ENCODE data around the gene MAPT.

MAPT gene

GRCh38 chr17:45994987-45995386, 100.6 kb downstream of the MAPT start:
- no peak for ATAC-seq
- TF ChIP-seq BACH2 (CRISPR knock-in tag; IDR thresholded peaks at IDR 0.05; ENCODE audit: borderline replicate concordance) (no peak), PPARA (CRISPR knock-in tag; IDR thresholded peaks at IDR 0.05; ENCODE audit: borderline replicate concordance) (no peak), ZC3H10 (CRISPR knock-in tag; IDR thresholded peaks at IDR 0.05) (no peak), ZNF565 (CRISPR knock-in tag; conservative IDR thresholded peaks at IDR 0.05; ENCODE audit: low read depth) (no peak), ZFP30 (CRISPR knock-in tag; IDR thresholded peaks at IDR 0.05) (no peak), TSHZ2 (CRISPR knock-in tag; IDR thresholded peaks at IDR 0.05) (no peak), SNAI2 (CRISPR knock-in tag; IDR thresholded peaks at IDR 0.05) (no peak), ISL1 (CRISPR knock-in tag; IDR thresholded peaks at IDR 0.05) (no peak), TOX (CRISPR knock-in tag; IDR thresholded peaks at IDR 0.05; ENCODE audit: borderline replicate concordance) (no peak), OSR1 (CRISPR knock-in tag; IDR thresholded peaks at IDR 0.05) (no peak), CSDC2 (CRISPR knock-in tag; IDR thresholded peaks at IDR 0.05) (no peak), TCF4 (CRISPR knock-in tag; IDR thresholded peaks at IDR 0.05; ENCODE audit: borderline replicate concordance) (no peak), CSRNP3 (CRISPR knock-in tag; IDR thresholded peaks at IDR 0.05) (no peak), ESRRG (CRISPR knock-in tag; IDR thresholded peaks at IDR 0.05) (no peak), CREB5 (CRISPR knock-in tag; IDR thresholded peaks at IDR 0.05; ENCODE audit: low read depth) (no peak), ZNF8 (CRISPR knock-in tag; IDR thresholded peaks at IDR 0.05) (no peak), ZFP3 (CRISPR knock-in tag; IDR thresholded peaks at IDR 0.05) (no peak)

GRCh38 chr17:45995627-45996270, 101.4 kb downstream of the MAPT start:
- ATAC-seq: no peak
- TF ChIP-seq PATZ1 (CRISPR knock-in tag; IDR thresholded peaks at IDR 0.05; ENCODE audit: borderline replicate concordance) (no peak), ZNF565 (CRISPR knock-in tag; conservative IDR thresholded peaks at IDR 0.05; ENCODE audit: low read depth) (no peak), ISL1 (CRISPR knock-in tag; IDR thresholded peaks at IDR 0.05) (no peak), TCF4 (CRISPR knock-in tag; IDR thresholded peaks at IDR 0.05; ENCODE audit: borderline replicate concordance) (no peak), CSDC2 (CRISPR knock-in tag; IDR thresholded peaks at IDR 0.05) (no peak), ZC3H10 (CRISPR knock-in tag; IDR thresholded peaks at IDR 0.05) (no peak), GLIS3 (CRISPR knock-in tag; IDR thresholded peaks at IDR 0.05) (no peak), ZFP3 (CRISPR knock-in tag; IDR thresholded peaks at IDR 0.05) (no peak), CSRNP3 (CRISPR knock-in tag; IDR thresholded peaks at IDR 0.05) (no peak)

- TF ChIP-seq OSR1 (CRISPR knock-in tag; IDR thresholded peaks at IDR 0.05) (no peak), ZC3H10 (CRISPR knock-in tag; IDR thresholded peaks at IDR 0.05) (no peak), ZFP30 (CRISPR knock-in tag; IDR thresholded peaks at IDR 0.05) (no peak), BACH2 (CRISPR knock-in tag; IDR thresholded peaks at IDR 0.05; ENCODE audit: borderline replicate concordance) (no peak), CSRNP3 (CRISPR knock-in tag; IDR thresholded peaks at IDR 0.05) (no peak), ZNF70 (CRISPR knock-in tag; IDR thresholded peaks at IDR 0.05) (no peak), PATZ1 (CRISPR knock-in tag; IDR thresholded peaks at IDR 0.05; ENCODE audit: borderline replicate concordance) (no peak), ZNF565 (CRISPR knock-in tag; conservative IDR thresholded peaks at IDR 0.05; ENCODE audit: low read depth) (no peak)
- no peak for ATAC-seq
These were observed 102.1 kb downstream of the MAPT start for GRCh38 chr17:45996282-45996937.

Measured in SK-N-SH treated with all-trans-retinoic acid at 6 μM for 48 hours (cell line).